HepG2 (cell line): ENCODE results near the gene WDR93. TPM values are rescaled to one million over a fixed set of nuclear protein-coding genes. Genes with fewer than 3 reads are reported as not detected.

Experiments used
- KDM4B ChIP-seq: sonication (generic); formaldehyde crosslinking; IDR thresholded peaks from 2 replicates; pipeline ENCODE4 v1.4.0; 2020; ENCODE audit warnings: missing genetic modification reagents
- KLF9 ChIP-seq: IDR thresholded peaks from 2 replicates; pipeline ENCODE4 v1.6.1; 2016; ENCODE audit warnings: low read depth
- YEATS2 ChIP-seq: sonication (generic); formaldehyde crosslinking; IDR thresholded peaks from 2 replicates; pipeline ENCODE4 v1.4.0; 2020; ENCODE audit warnings: missing genetic modification reagents, borderline replicate concordance
- ZNF101 ChIP-seq: sonication (generic); formaldehyde crosslinking; IDR thresholded peaks from 2 replicates; pipeline ENCODE4 v1.4.0; 2020; ENCODE audit warnings: mild to moderate bottlenecking, low read depth, missing genetic modification reagents, borderline replicate concordance
- ZNF563 ChIP-seq: sonication (generic); formaldehyde crosslinking; IDR thresholded peaks from 2 replicates; pipeline ENCODE4 v1.8.0; 2022; ENCODE audit warnings: mild to moderate bottlenecking, moderate library complexity, missing genetic modification reagents
- ZNF724P ChIP-seq: sonication (generic); formaldehyde crosslinking; IDR thresholded peaks from 2 replicates; pipeline ENCODE4 v1.8.0; 2022; ENCODE audit warnings: missing genetic modification reagents, borderline replicate concordance
- polyA plus RNA-seq, 8 experiments: library from polyadenylated mRNA; depleted of rRNA in 3 of 8; stranded (reverse) in 7 of 8; unstranded in 1 of 8; fragments of >200 nt; fragmentation: Illumina TruSeq in 4 of 8; extraction: Trizol in 4 of 8; gene quantifications; 2 replicates each; pipeline versions ENCODE4 v1.2.1 to v1.2.3, GENCODE V29; 2011 to 2016; ENCODE audit warnings: low read depth in 4 of 8, missing spikeins in 1 of 8, mixed read lengths in 1 of 8; ENCODE audit not compliant: insufficient read depth in 1 of 8
- total RNA-seq, 5 experiments: library from RNA; depleted of rRNA; stranded (reverse); fragments of >200 nt; fragmentation: Illumina TruSeq; extraction: Trizol; gene quantifications; 2 replicates each; pipeline ENCODE4 v1.2.3, GENCODE V29; 2016; ENCODE audit warnings: low read depth in 1 of 5
- TF ChIP-seq, protein P1 (sequence below): sonication (generic); formaldehyde crosslinking; IDR thresholded peaks from 2 replicates; pipeline ENCODE4 v1.5.0; 2020; ENCODE audit warnings: mild to moderate bottlenecking, missing genetic modification reagents, moderate library complexity
- TF ChIP-seq, protein P2 (sequence below): sonication (generic); formaldehyde crosslinking; IDR thresholded peaks from 2 replicates; pipeline ENCODE4 v1.8.0; 2022; ENCODE audit warnings: mild to moderate bottlenecking, missing genetic modification reagents; ENCODE audit not compliant: insufficient replicate concordance
- TF ChIP-seq, protein P3 (sequence below): sonication (generic); formaldehyde crosslinking; IDR thresholded peaks from 2 replicates; pipeline ENCODE4 v1.4.0; 2020; ENCODE audit warnings: missing genetic modification reagents, borderline replicate concordance
- TF ChIP-seq, protein P4 (sequence below): sonication (generic); formaldehyde crosslinking; IDR thresholded peaks from 2 replicates; pipeline ENCODE4 v1.9.0; 2021; ENCODE audit warnings: missing genetic modification reagents, borderline replicate concordance

Gene WDR93
- total and polyA plus RNA-seq, 2 of the 13 experiments (the other 11 are each of a cell fraction or from before 2014, with no cell fraction given) = 0.07 TPM; not detected in 1

DNA sequence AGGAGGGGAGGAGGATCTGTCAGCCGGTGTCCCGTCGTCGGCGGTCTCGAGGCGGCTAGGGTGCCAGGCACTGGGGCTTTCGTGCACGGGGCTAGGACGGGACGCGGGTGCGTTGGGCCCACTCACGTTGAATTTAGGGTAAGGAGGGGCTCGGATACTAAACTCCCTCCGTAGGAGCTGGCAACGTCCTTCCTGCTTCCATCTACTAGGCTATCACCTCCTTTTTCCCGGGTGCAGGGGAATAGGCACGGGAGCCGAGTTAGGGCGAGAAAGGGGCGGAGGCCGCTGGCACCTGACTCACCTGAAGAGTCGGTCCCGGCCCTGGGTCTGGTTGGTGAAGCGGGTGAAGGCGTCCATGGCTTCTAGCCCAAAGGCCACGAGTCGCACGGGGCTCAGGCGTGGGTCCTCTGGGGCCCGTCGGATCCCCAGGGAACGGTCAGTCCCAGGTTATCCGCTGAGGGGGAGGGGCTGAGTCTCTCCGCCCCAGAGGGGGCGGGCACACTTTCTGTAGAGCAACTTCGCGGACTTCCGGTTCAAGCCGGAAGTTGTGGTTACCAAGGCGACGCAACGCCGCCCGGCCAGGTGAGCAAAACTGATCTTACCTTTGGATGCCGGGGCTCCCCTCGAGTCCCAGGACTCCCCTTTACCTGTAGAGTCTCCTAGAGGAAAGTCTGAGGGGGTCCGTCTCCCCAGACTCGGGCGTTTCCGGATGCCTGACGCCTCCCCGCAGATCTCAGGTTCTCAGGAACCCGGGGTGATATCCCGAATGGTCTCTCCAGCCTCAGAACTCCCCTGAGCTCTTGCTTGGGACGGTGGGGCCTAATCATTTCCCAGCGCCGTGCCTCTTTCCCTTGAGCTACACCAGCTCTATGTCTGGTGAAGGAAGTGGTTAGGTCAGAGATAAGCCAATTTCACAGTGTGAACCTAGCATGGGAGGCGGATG, at the start of gene WDR93, which contains the start of gene PEX11A (continued):
- TF ChIP-seq ZNF101 (CRISPR knock-in tag) = no peak
- TF ChIP-seq, protein P1, sequence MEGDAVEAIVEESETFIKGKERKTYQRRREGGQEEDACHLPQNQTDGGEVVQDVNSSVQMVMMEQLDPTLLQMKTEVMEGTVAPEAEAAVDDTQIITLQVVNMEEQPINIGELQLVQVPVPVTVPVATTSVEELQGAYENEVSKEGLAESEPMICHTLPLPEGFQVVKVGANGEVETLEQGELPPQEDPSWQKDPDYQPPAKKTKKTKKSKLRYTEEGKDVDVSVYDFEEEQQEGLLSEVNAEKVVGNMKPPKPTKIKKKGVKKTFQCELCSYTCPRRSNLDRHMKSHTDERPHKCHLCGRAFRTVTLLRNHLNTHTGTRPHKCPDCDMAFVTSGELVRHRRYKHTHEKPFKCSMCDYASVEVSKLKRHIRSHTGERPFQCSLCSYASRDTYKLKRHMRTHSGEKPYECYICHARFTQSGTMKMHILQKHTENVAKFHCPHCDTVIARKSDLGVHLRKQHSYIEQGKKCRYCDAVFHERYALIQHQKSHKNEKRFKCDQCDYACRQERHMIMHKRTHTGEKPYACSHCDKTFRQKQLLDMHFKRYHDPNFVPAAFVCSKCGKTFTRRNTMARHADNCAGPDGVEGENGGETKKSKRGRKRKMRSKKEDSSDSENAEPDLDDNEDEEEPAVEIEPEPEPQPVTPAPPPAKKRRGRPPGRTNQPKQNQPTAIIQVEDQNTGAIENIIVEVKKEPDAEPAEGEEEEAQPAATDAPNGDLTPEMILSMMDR = no peak
- TF ChIP-seq ZNF563 = peak; percentile 33
- no peak for TF ChIP-seq KDM4B
- TF ChIP-seq YEATS2 = peak; percentile 64; the same call in 1 of the 2 replicates
- no peak for TF ChIP-seq KLF9 (CRISPR knock-in tag)
- TF ChIP-seq, protein P2, sequence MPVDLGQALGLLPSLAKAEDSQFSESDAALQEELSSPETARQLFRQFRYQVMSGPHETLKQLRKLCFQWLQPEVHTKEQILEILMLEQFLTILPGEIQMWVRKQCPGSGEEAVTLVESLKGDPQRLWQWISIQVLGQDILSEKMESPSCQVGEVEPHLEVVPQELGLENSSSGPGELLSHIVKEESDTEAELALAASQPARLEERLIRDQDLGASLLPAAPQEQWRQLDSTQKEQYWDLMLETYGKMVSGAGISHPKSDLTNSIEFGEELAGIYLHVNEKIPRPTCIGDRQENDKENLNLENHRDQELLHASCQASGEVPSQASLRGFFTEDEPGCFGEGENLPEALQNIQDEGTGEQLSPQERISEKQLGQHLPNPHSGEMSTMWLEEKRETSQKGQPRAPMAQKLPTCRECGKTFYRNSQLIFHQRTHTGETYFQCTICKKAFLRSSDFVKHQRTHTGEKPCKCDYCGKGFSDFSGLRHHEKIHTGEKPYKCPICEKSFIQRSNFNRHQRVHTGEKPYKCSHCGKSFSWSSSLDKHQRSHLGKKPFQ (CRISPR knock-in tag) = no peak
- TF ChIP-seq ZNF724P (CRISPR knock-in tag) = peak; percentile 58; the same call in 1 of the 2 replicates
- TF ChIP-seq, protein P3, sequence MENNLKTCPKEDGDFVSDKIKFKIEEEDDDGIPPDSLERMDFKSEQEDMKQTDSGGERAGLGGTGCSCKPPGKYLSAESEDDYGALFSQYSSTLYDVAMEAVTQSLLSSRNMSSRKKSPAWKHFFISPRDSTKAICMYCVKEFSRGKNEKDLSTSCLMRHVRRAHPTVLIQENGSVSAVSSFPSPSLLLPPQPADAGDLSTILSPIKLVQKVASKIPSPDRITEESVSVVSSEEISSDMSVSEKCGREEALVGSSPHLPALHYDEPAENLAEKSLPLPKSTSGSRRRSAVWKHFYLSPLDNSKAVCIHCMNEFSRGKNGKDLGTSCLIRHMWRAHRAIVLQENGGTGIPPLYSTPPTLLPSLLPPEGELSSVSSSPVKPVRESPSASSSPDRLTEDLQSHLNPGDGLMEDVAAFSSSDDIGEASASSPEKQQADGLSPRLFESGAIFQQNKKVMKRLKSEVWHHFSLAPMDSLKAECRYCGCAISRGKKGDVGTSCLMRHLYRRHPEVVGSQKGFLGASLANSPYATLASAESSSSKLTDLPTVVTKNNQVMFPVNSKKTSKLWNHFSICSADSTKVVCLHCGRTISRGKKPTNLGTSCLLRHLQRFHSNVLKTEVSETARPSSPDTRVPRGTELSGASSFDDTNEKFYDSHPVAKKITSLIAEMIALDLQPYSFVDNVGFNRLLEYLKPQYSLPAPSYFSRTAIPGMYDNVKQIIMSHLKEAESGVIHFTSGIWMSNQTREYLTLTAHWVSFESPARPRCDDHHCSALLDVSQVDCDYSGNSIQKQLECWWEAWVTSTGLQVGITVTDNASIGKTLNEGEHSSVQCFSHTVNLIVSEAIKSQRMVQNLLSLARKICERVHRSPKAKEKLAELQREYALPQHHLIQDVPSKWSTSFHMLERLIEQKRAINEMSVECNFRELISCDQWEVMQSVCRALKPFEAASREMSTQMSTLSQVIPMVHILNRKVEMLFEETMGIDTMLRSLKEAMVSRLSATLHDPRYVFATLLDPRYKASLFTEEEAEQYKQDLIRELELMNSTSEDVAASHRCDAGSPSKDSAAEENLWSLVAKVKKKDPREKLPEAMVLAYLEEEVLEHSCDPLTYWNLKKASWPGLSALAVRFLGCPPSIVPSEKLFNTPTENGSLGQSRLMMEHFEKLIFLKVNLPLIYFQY (CRISPR knock-in tag) = peak; percentile 46; the same call in 1 of the 2 replicates
- TF ChIP-seq, protein P4, sequence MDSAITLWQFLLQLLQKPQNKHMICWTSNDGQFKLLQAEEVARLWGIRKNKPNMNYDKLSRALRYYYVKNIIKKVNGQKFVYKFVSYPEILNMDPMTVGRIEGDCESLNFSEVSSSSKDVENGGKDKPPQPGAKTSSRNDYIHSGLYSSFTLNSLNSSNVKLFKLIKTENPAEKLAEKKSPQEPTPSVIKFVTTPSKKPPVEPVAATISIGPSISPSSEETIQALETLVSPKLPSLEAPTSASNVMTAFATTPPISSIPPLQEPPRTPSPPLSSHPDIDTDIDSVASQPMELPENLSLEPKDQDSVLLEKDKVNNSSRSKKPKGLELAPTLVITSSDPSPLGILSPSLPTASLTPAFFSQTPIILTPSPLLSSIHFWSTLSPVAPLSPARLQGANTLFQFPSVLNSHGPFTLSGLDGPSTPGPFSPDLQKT (CRISPR knock-in tag) = no peak
